ENCODE results near the gene RPS6KA5.

Gene RPS6KA5

DNA sequence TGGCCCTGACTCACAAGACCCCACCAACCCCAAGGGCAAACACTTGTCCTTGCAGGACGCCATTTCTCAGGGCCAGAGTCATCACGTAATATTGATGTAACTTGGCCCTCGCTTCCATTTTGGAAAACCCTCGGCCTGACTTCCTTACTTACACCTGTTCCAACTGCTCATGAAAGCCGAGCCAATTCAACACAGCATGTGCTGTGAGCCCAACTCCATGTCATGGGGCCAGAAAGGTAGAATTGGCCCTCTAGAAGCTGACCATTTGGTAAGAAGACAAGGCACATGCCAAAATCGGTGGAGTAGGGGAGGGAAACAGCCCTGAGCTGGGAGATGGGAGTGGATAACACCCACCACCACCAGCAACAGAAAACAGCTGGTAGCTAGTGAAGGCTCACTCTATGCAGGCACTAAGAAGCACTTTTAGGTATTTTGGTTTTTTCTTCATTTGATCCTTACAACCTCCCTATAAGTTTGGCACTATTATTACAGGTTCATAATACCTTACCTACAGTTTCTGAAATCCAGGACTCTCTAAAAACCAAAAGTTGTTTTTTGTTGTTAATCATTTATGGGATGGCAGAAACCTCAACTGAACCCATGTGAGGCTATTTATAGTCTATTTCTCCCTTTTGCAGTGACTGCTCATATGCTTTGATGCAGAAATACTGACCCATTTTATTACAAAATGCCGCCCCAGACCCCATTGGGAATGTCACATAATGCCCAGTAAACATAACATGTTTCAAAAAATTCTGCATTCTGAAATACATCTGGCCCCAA lies 250.7 kb downstream of the RPS6KA5 start:
- DNase-seq (ENCODE audit: low read depth in 2 of 2): no peak

DNA sequence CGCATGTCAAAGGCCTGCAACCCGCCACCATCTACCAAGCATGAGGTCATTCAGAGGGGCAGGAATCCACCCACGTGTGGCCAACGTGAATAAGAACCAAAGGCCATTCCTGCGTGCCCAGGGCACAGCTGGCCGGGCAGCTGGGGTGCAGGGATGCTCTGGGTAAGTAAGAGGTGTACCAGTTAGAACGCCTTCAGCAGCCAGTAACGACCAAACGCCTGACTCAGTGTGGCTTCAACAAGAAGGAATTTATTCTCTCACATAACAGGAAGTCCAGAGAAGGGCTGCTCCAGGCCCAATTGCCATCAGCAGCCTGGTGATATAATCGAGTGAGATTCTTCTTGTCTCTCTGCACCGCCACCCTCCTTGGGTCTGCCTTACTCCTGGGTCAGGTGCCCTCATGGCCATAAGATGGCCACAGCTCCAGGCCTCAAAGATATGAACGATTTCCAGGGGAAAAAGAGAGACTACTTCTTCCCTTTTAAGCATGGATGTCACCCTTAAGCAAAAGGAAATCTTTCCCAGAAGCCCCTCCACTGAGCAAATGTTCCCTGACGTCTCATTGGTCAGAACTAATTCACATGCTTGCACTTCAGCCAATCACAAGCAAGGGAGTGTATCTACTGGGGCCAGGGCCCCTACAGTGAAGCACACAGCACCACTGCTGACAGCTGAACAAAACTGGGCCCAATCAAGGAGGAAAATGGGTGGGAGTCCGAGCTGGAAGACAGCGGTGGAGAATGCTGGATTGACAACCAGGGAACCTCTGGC lies 251.5 kb downstream of the RPS6KA5 start:
- no peak for DNase-seq (ENCODE audit: low read depth in 2 of 2)

GRCh38 chr14:90807060-90807459 lies 253.4 kb downstream of the RPS6KA5 start:
- no peak for DNase-seq (ENCODE audit: low read depth in 2 of 2)

DNA sequence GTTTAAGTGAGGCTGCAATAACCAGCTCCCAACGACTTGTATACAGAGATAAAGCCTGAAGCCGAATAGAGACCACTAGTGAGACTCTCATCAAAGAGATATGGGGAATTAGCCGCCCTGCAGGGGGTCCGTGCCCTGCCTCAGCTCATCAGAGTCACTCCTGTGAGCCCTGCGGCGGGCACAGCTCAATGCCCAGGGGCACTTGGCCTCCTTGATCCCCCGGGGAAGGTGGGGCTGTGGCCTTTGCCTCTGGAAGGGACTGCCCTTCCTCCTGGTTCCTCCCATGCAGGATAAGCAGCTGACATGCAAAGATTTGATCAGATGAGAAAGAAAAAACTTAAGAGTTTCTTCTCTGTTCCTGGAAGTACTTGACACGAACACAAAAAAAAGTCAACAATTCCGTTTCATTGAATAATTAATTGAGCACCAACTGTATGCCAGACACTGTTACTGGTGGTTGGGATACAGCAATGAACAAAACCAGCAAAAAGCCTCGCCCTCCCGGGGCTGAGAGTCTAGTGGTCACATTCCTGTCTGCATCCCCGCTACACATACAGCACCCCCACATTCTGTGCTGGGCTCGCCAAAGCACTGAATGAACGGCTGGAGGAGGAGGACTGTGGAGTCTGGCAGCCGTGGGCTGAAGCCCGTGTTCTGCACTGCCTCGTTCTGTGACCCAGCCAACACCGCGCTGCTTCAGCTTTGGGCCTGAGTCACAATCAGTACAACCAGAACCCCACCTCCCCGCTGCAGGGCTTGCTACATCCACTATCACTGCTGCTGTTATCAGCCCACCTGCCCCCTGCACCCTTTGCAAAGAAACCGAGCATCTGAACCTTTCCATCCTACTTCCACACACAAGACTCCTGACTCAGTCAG lies 254.5 kb downstream of the RPS6KA5 start:
- DNase-seq (ENCODE audit: low read depth in 2 of 2): no peak

- no peak for DNase-seq (ENCODE audit: low read depth in 2 of 2)
Observed at GRCh38 chr14:90805084-90805391, 255.4 kb downstream of the RPS6KA5 start.

GRCh38 chr14:90804292-90805083 lies 256.0 kb downstream of the RPS6KA5 start:
- DNase-seq (ENCODE audit: low read depth in 2 of 2): no peak

DNA sequence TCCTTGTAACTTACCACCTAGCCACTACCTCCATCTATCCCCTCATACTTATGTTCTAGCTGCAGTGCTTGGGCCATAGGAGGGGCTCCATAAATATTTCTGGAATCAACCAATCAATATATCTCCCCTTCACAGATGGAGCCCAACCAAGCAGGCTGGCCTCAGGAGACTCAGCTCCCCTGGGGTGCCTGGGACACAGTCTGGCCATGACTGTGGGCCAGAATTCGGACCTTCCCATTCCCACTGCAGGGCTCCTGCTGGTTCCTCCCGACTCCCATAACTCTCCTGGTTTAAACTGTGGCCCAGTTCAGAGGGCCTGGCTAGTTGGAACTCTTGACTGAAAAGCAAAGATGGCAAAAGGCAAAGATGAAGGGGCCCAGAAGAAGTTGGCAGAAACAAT lies 257.2 kb downstream of the RPS6KA5 start:
- no peak for DNase-seq (ENCODE audit: low read depth in 2 of 2)

DNA sequence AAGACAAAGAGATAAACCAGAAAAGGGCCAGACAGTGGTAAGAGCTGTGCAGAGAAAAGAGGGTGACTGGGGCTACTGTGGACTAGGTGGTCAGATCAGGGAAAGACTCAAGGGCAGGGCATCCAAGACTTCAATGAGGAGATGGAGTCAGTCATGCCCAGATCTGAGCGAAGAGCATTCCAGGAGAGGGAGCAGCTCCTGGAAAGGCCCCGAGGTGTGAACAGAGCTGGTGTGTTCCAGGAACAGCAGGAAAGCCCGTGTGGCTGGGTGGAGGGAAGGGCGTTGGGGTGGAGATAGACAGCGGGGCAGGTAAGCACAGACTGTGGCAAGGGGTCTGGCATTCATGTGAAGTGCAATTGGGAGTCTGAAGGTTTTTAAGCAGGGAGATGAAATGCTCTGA lies 261.0 kb downstream of the RPS6KA5 start:
- DNase-seq (ENCODE audit: low read depth in 2 of 2): no peak

DNA sequence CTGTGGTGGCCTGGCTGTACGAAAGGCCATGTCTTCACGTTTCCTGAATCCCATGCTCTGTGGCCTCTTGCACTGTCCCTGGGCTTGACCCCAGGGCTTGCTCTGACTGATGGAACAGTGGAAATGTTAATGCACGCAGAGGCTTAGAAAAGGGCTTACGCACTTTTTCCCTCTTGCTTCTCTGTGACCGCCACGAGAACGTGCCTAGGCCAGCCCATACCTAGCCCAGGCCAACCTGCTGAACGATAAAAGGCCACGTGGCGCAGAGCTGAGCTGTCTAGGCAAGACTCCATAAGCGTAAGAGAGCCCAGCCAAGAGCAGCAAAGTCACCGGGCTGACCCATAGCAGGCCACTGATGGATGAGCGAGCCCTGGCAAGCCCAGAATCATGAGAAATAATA lies 262.5 kb downstream of the RPS6KA5 start:
- DNase-seq (ENCODE audit: low read depth in 2 of 2): no peak

All from stimulated activated CD4-positive, alpha-beta T cell treated with anti-CD3 and anti-CD28 coated beads, Interleukin-12 subunit alpha, Interleukin-12 subunit beta, amount 100 ng/mL, for 24 hours (primary cell).